ENCODE results near the gene CCL16.
"Not testable (repeated sequence)": the region's sequence is repeated elsewhere in the genome, so short reads cannot be mapped to it uniquely, and the experiment has no call there.

CCL16 gene

DNA sequence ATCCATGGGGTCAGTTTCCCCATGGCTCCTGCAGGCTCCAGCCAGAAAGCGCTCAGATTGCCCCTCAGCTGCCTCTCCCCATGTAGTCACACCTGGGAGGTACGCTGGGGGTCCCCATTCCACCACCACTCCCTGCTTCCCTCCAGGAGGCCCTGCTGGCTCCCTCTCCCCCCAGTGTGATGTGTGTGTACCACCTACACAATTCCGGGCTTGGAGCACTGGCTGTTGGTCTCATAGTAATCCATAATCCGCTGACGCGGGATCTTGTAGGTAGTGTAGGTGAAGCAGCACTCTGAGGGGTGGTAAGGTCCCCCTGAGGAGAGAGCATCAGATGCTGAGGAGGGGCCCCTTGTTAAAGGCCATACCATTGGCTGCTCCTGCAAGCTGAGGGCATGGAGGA is 2.8 kb upstream of the CCL16 start:
- DNase-seq = no peak

DNA sequence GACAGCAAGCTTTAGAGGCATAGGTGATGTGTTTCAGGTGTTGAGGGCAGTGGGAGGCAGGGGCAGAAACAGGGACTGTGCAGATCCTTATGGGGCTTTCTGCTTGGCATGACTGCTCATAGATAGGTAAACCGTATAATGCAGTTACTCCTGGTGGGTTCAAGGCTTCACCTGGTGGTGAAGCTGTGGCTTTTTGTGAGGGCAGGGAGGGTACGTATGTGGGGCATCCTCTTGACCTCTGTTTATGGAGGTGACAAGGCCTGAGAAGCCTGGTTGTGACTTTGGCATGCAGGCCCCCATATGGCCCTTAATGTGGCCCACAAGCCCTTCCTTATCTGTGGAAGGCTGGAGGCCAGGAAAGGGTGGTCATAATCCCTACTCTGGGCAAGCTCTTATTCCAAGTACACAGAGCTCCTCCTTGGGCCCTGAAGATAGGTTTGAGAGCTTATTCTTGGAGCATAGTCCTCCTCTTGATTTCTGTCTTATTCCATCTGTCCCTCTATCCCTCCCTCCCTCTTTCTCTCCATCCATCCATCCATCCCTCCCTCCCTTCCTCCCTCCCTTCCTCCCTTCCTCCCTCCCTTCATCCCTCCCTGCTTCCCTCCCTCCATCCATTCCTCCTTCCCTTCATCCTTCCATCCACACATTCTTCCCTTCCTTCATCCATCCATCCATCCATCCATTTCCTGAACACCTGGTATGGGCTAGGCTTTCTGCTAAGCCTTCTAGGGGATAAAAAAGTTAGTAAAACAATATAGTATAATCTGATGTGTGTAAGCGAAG is 1.3 kb upstream of the CCL16 start:
- no peak for DNase-seq

DNA sequence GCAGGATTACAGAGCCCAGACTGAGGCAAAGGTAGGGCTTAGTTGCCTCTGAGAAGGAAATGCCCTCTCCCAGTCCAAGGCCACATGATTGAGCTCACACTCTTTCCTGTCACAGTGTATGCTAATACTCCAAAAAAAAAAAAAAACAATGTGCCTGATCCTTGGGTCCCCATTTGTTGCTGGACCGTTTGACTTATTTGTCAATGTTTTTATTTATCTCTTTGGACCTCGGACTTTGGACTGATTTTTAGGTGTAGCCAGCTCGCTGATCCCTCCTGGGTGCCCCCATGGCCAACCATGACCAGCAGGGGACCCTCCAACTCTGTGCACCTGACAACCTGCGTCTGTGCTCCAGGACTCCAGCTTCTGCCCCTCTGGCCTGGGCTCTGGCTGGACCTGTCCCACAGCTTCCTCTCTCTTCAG is 622 bp upstream of the CCL16 start:
- no peak for DNase-seq

DNA sequence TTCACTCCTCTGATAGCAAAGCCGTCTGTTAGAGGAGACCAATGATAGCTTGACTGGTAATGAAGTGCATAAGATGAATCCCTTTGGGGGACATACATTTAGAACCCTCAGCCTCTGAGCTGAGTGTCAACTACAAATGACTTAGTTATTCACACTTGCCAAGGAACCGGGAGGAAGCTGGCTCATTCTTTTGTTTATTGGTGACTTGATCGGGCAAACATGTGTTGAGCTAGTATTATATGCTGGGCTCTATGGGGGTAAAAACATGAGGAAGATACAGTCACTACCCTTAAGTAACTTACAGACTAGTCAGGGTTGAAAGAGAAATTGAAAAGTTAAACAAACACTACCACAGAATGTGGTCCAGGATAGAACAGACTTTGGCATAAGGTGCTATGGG is 3.0 kb downstream of the CCL16 start:
- DNase-seq = no peak

DNA sequence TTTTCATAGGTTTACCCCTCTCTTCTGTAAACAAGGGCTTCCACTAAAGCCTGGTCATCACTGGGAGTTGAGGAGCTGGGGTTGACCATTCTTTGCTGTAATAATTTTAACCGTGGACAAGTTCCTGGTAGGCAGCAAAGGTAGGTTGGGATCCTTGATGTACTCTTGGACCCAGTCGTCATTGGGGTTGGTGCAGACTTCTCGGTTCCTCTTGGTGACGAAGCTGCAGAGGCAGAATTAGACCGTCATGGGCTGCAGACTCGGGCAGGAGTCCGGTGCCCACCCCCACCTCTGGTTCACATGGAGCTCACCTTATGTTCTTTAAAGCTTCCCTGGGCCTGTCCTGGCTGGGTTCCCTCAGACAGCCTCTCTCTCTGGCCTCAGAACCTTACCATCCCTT is 3.8 kb downstream of the CCL16 start:
- DNase-seq = no peak

DNA sequence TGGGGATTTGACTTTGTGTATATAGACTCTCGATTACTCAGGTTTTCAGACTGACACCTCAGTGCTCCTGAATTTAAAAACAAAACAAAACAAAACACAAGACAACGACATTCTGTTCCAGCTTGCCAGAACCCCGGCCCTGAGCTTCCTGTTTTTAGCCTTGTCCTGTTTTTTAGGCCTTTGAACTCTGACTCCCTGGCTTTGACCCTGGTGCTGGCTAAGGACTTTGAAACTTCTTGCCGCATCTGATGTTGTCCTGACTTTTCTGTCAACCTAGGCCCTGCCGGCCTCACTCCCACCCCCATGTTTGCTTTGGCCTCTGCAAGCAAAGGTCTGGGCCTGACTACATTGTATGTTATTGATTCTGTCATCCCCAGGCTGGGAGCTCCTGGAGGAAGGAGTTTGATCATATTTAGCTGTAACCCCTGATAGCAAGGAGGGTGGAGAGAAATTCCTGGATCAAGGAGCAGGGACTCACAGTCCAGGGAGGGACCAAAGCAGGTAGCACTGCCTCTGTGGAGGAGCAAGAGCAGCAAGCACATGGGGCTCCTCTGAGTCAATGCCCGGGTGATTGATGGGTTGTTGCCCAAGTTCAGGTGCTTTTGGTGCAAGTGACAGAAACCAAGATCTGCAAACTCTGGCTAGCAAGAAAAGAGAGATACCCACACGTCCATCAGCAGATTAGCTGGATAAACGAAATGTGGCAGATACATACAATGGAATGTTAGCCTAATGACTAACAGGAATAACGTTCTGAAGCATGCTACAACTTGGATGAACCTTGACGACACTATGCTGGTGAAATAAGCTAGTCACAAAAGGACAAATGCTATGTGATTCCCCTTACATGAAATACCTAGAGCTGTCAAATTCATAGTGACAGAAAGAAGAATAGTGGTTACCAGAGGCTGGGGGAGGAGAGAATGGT is 7.7 kb downstream of the CCL16 start:
- no peak for DNase-seq

DNA sequence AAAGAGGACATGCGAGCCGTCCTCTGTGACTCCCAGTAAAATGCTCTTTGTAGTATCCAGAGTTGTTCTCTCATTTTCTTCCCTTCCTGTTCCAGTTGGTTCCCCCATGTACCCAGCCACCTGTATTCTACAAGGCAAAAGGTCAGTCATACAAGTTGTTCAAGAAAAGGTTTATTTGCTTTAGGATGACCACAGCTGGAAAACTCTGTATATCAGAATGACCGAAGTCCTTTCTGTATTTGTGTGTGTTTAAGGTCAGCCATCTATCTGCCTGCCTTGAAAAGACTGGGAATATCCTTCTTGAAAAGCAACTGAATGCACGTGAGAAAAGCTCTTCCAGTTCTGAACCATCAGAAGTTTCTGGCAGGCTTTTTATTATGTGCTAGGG is 8.4 kb downstream of the CCL16 start:
- no peak for DNase-seq

DNA sequence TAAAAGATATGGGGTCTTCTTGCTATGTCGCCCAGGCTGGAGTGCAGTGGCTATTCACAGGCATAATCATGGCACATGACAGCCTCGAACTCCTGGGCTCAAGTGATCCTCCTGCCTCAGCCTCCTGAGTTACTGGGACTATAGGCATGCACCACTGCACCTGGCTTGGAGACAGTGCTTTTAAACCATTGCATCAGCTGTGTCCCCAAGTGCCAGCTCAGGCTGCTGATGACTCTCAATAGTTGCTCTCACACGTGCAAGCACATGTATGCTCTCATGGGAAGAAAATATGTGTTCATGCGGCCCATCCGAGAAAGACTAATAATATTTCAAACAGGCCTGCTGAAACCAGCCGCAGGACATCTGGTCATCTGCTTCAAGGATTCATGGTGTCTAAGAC is 8.8 kb downstream of the CCL16 start:
- no peak for DNase-seq

DNA sequence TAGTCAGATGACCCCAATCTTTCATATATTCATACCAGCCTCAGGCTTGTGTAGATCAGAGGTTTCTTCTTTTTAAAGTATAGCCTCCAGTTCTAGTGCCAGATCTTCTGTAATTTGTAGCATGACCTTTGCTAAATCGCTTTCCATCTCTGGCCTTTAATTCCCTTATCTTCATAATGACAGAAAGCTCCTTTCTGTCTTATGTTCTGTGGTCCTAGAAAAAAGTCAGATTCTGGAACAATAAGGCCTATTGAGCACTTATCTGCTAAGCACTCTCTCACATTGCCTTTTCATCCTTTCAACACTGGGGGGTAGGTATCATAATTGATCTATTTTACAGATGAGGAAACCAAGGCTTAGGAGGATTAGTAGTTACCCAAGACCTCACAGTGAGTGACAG is 9.2 kb downstream of the CCL16 start:
- DNase-seq = no peak

DNA sequence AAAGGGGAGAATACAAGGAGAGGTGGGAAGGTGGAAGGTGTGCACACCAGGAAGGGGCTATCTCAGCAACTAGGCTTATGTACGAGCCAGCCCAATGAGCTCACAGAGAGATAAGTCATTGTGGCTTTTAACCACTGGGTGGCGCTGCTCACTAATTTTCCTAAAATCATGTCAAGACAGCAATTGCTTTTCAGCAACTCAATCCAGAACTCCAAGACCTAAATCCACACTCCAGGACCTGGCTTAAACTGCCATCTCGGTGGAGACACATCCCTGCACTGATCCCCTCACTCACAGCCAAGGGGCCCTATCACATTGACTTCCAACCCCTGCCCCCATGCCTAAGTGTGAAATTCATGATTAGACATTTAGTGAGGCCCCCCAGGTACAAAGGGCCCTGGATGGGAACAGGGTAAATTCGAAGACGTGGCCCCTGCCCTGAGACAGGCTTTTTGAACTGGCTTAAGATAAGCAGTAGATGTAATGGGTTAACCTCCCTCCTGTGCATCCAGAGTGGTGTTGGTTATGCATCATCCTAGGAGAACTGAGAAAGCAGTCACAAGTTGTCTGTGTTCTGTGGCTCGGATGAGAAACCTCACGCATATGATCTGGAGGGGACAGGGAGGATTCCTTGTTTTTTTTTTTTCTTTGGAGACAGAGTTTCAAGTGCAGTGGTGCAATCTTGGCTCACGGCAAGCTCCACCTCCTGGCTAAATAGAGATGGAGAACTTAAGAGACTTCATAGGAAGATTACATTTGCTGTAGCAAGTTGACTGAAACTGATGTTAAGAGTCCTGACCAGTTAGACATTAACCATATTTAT is 11.5 kb downstream of the CCL16 start:
- peak; percentile 76 for DNase-seq

DNA sequence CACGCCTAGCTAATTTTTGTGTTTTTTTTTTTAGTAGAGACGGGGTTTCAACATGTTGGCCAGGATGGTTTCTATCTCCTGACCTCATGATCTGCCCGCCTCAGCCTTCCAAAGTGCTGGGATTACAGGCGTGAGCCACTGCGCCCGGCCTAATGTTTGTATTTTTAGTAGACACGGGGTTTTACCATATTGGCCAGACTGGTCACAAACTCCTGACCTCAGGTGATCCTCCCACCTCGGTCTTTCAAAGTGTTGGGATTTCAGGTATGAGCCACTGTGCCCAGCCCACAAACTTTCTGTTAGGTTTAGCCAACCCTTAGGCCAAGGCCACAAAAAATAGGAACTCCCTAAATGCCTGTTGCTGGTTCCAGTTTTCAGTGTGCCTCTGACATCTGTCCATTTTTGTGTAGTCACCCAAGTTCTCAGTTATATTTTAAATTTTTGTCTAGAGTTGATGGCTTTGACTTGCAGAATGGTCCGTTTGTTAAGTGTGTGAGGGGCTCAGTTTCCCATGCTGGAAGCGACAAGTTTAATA is 12.7 kb downstream of the CCL16 start:
- no peak for DNase-seq

DNA sequence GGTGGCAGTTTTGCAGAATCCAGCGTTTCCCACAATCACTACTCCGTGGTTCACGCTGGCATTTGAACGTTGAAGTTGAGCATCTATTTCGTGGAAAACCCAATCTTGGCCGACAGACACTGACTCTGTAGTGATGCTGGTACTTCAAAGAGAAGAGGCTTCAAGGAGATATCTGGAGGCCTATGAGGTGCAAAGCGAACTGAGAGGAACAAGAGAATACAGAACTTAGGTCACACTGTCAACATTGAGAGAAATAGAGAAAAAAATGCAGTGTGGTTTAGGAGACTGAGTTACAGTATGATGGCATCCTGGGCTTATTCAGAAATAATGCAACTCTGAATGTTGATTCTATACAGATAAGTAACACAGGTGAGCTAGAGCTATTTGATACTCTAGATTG is 16.0 kb downstream of the CCL16 start:
- no peak for DNase-seq

DNA sequence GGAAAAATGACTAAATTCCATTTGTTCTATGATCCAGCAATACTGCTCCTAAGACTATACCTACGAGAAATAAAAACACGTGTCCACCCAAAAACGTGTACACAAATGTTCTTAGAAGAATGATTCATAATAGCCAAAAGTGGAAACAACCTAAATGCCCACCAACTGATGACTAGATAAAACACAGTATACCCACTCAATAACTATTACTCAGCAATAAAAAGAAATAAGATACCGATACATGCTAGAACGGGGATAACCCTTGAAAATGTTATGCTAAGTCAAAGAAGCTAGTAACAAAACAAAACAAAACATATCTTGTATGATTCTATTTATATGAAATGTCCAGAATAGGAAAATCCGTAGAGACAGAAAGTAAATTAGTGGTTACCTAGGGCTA is 17.6 kb downstream of the CCL16 start:
- no peak for DNase-seq

DNA sequence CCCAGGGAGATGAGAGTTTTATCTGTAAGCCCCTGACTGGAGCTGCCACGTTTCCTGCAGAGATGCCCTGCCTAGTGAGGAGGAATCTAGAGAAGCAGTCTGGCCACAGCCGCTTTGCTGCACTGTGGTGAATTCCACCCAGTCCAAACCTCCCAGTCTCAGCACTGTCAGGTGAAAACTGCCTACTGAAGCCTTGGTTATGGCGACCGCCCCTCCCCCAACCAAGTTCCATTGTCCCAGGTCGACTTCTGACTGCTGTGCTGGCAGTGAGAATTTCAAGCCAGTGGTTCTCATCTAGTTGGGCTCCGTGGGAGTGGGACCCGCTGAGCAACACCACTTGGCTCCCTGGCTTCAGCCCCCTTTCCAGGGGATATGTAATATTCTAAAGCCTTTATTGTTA is 27.6 kb downstream of the CCL16 start:
- DNase-seq = no peak

DNA sequence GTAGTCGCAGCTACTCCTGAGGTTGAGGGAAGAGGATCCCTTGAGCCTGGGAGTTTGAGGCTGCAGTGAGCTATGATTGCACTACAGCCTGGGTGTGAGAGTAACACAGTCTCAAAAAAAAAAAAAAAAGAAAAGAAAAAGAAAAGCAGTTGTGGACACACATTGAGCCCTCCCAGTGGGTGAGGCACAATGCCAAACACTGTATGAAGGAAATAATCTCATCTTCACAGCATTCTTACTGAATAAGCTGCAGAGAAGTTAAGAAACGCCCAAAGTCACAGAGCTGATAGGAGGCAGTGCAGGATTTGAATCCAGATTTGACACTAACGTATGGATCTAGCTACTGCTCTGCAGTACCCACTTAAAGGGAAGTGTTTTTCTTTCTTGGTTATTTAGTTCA is 31.9 kb downstream of the CCL16 start:
- no peak for DNase-seq

DNA sequence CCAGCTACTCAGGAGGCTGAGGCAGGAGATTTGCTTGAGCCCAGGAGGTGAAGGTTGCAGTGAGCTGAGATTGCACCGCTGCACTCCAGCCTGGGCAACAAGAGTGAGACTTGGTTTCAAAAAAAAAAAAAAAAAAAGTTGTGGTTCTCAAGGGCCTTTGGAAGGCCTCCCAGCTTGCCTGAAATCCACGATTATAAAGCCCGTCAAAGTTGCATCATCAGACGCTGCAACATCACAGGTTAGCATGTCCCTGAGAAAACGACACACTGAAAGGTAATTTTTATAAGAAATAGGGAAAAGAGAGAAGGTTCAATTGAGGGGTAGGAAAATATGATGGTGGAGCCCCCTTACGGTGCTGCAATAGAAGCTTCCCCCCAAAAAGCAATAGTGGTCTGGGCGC is 33.2 kb downstream of the CCL16 start:
- DNase-seq = no peak

DNA sequence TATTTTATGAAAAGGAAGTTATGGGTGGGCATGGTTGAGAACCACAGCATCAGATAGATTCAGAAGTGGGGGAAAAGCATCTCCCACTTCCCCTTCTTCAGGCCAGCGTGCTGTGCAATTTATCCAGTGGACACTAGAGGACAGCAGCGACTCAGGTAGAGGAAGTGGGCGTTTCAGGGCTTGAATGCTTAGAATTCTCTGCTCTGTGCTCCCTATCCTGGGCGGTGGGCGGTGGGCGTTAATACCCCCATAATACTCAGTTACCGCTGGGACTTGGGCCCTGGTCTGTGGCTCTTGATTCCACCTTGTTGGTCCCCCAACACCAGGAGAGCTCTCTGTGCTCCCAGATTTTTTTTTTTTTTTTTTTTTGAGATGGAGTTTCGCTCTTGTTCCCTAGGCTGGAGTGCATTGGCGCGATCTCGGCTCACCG is 34.1 kb downstream of the CCL16 start:
- peak; percentile 63 for DNase-seq

DNA sequence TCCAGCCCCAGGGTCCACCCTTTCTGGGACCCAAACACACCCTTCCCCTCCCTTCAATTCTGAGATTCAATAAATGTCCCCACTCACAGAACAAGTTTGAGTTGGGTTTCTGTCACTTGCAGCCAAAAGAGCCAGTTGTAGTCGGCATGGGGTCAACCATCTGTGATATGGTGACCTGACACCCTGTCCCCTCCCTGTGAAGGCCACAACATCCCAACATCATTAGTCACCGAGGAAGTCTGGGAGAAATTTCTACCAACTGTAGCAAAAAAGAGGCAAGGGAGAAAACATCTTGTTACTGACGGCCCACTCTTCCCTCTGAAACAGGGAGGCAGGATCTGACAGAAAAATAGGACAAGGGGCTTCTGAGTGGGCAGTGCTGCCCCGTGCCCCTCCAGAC is 37.1 kb downstream of the CCL16 start:
- no peak for DNase-seq

DNA sequence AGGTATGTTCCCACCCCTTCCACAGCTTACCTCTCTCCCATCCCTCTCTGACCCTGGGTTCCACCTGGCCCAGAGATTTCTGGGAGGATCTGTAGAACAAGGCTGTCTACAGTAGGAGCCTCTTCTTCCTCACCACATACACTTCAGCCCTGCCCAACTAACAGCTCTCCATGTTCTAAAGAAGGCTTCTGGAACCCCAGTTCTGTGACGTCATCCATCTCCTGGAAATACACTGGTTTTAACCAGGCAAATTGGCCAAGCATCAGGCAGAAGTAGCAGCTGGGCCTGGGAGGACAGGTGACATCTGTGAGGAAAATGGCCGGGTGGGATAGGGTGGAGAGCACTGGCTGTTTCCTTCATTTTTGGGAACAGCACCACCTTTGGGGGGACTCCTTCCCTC is 37.8 kb downstream of the CCL16 start, which contains the start of gene LYZL6:
TSS of gene LYZL6 (minus strand) at position 177 of the 400 bp plus-strand sequence. CDS start 4,357 bp downstream, outside the sequence.
- no peak for DNase-seq

DNA sequence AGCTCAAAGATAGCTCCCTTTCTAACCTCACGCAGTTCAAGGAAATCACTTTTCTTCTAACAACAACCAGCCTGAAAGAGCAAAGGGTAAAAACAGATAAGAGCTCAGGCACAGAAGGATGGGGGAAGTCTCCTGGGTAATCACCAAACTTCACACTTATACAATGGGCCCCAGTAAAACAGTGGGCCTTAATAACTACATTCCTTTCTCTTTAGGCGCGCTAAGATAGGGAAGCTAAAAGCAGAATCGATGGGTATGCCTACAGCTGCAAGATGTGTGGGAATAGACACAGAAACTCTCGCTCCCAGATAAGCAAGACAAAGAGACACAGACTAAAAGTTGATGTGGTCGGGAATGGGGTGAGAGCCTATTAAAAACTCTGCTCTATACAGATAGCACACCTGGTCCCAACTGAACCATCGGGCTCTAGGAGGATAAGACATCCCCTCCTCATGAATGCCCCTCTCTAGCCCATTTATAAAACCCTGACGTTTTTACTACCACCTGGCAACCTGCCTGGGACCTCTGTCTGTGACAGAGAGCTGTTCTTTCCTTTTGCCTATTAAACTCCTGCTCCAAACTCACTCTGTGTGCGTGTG is 38.6 kb downstream of the CCL16 start:
- no peak for DNase-seq

DNA sequence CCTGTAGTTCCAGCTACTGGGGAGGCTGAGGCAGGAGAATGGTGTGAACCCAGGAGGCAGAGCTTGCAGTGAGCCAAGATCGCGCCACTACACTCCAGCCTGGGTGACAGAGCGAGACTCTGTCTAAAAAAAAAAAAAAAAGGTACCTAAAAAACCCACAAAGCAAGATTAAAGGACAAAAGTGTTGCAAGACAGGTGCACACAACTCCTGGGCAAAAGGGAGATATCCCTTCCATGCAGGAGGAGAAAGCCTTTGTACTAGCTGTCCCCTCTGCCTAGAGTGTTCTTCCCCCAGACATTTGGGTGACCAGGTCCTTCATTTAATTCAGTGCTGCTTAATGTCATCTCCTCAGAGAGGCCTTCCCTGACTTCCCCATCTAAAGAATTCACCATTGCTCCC is 42.8 kb downstream of the CCL16 start:
- not testable (repeated sequence) for DNase-seq

DNA sequence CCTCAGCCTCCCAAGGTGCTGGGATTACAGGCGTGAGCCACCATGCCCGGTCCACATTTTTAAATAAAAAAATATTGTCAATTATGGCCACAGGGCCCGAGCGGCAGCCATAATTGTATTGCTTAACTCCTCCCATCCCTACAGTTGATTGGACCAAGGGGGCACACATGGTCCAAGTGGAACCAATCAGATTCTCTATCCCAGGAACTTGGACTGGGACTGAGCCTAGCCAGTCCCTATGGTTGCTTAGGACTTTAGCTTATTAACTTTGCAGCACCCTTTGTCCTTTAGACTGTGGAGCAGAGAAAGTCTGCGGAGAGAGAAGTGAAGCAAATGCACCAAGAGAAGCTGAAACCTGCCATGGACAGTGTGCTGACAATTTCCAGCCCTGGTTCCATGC is 45.2 kb downstream of the CCL16 start:
- no peak for DNase-seq
